Measurements from ENCODE around the gene CD22.

DNA sequence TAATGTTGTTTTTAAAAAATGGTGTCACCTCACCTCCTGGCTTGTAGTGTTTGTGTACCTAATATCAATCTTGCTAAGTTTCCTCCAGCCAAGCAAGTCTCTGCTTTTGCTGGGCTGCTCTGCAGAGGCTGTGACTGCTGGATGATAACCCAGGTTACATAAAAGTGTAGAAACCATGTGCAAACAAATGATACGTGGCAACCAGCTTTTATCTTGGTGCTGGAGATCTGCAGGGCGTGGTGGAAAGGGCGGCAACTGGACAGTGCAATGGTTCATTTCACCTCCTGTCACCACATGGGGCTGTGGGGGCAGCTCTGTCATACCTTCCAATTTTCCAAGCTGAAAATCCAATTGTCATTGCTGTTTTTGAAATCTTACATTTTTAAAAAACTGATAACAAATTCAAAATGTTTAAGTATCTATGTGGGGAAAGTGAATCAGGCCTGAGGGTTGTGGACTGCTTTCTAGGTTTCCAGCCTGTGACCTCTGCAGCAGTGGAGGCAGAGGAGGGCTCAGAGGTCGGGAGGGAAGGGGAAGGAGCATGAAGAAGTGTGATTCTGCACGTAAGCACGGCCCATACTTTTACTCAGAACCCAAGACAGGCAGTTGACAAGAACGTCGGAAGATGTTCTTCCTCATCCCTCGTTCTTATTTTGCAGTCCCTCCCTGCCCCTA, 51.6 kb downstream of the CD22 start:
- TF ChIP-seq, protein P1, sequence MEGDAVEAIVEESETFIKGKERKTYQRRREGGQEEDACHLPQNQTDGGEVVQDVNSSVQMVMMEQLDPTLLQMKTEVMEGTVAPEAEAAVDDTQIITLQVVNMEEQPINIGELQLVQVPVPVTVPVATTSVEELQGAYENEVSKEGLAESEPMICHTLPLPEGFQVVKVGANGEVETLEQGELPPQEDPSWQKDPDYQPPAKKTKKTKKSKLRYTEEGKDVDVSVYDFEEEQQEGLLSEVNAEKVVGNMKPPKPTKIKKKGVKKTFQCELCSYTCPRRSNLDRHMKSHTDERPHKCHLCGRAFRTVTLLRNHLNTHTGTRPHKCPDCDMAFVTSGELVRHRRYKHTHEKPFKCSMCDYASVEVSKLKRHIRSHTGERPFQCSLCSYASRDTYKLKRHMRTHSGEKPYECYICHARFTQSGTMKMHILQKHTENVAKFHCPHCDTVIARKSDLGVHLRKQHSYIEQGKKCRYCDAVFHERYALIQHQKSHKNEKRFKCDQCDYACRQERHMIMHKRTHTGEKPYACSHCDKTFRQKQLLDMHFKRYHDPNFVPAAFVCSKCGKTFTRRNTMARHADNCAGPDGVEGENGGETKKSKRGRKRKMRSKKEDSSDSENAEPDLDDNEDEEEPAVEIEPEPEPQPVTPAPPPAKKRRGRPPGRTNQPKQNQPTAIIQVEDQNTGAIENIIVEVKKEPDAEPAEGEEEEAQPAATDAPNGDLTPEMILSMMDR (conservative IDR thresholded peaks at IDR 0.05), result no peak
- no peak for TF ChIP-seq ZFX (IDR thresholded peaks at IDR 0.05)

Measured in C4-2B (cell line).